Neural crest cell (in vitro differentiated cells): Measurements from ENCODE around the gene FBXO30. TPM values are rescaled to one million over a fixed set of nuclear protein-coding genes. Genes with fewer than 3 reads are reported as not detected.

ENCODE experiments used
- DNase-seq: peaks from one replicate; pipeline ENCODE4 v3.0.0; 2021; ENCODE audit warnings: low read depth, mixed read lengths, low spot score
- H3K27ac Mint-ChIP-seq: one replicate; pipeline ENCODE4 v1.8.0; 2021; ENCODE audit warnings: mild to moderate bottlenecking, mixed read lengths; ENCODE audit not compliant: unreplicated experiment
- H3K27me3 Mint-ChIP-seq: 2 replicates; pipeline ENCODE4 v1.8.0; 2021; ENCODE audit warnings: low read depth, mild to moderate bottlenecking, mixed read lengths
- H3K36me3 Mint-ChIP-seq: 2 replicates; pipeline ENCODE4 v1.8.0; 2021; ENCODE audit warnings: low read depth, mild to moderate bottlenecking, mixed read lengths
- H3K4me1 Mint-ChIP-seq: 2 replicates; pipeline ENCODE4 v1.8.0; 2021; ENCODE audit warnings: mixed read lengths
- H3K4me3 Mint-ChIP-seq: one replicate; pipeline ENCODE4 v1.8.0; 2021; ENCODE audit warnings: mild to moderate bottlenecking, mixed read lengths
- H3K9me3 Mint-ChIP-seq: 2 replicates; pipeline ENCODE4 v1.8.0; 2021; ENCODE audit warnings: mixed read lengths
- total RNA-seq: library from RNA; stranded (reverse); gene quantifications from 2 replicates; pipeline ENCODE4 v1.2.1, GENCODE V29; 2021
- TF ChIP-seq, protein P1 (sequence below): fragments of 200-600 bp; sonication (generic); conservative IDR thresholded peaks from 2 replicates; pipeline ENCODE4 v1.5.0; 2021; ENCODE audit warnings: antibody characterized with exemption, mild to moderate bottlenecking

Gene FBXO30
- total RNA-seq, 1 donor from 2014 or later = 12.3 TPM

DNA sequence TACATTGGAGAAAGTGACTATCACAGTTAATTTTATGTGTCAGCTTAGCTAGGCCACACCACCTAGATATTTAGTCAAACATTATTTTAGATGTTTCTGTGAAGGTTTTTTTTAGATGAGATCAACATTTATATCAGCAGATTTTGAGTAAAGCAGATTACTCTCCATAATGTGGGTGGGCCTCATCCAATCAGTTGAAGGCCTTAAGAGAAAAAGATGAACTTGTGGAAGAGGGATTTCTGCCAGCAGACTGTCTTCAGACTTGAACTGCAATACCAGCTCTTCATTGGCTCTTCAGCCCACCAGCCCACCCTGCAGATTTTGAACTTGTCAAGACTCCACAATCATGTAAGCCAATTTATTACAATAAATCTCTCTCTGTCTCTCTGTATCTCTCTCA lies 25.1 kb upstream of the FBXO30 start:
- Mint-ChIP-seq H3K27ac (no peak overlapping the region), H3K27me3 (no peaks in the 10 kb centered on the region), H3K9me3 (no peaks in the 10 kb centered on the region), H3K36me3 (peaks cover 2% of the 10 kb centered on the region), H3K4me1 (no peaks in the 10 kb centered on the region), H3K4me3 (no peak overlapping the region)
- no peak for DNase-seq
- TF ChIP-seq, protein P1, sequence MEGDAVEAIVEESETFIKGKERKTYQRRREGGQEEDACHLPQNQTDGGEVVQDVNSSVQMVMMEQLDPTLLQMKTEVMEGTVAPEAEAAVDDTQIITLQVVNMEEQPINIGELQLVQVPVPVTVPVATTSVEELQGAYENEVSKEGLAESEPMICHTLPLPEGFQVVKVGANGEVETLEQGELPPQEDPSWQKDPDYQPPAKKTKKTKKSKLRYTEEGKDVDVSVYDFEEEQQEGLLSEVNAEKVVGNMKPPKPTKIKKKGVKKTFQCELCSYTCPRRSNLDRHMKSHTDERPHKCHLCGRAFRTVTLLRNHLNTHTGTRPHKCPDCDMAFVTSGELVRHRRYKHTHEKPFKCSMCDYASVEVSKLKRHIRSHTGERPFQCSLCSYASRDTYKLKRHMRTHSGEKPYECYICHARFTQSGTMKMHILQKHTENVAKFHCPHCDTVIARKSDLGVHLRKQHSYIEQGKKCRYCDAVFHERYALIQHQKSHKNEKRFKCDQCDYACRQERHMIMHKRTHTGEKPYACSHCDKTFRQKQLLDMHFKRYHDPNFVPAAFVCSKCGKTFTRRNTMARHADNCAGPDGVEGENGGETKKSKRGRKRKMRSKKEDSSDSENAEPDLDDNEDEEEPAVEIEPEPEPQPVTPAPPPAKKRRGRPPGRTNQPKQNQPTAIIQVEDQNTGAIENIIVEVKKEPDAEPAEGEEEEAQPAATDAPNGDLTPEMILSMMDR = no peak

- no peaks in the 10 kb centered on the region for H3K4me1 Mint-ChIP-seq
- no peaks in the 10 kb centered on the region for H3K27me3 Mint-ChIP-seq
- H3K4me3 Mint-ChIP-seq = no peak overlapping the region
- no peaks in the 10 kb centered on the region for H3K9me3 Mint-ChIP-seq
- H3K36me3 Mint-ChIP-seq = peaks cover 2% of the 10 kb centered on the region
- TF ChIP-seq, protein P1 = no peak
- no peak for DNase-seq
- no peak overlapping the region for H3K27ac Mint-ChIP-seq
These were observed 23.7 kb upstream of the FBXO30 start for GRCh38 chr6:145838305-145838704.

DNA sequence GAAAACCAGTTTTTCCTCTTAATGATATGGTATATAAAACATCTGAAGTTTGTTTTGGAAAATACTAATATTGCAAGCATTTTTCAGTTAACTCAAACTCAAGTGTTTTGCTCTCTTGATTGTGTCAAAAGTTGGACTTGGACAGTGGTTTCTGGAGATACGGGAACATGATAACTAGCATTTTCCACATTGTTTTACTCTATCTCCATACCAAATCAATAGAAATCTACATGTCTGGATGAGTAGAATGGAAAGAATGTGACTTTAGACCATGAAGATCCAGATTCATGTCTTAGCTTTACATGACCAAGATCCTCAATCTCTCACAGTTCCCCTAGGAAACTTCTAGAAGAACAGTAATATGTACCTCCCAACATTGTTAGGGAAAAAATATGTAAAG lies 22.2 kb upstream of the FBXO30 start:
- H3K36me3 Mint-ChIP-seq = no peaks in the 10 kb centered on the region
- H3K9me3 Mint-ChIP-seq = no peaks in the 10 kb centered on the region
- TF ChIP-seq, protein P1 = no peak
- H3K27ac Mint-ChIP-seq = no peak overlapping the region
- no peak for DNase-seq
- no peaks in the 10 kb centered on the region for H3K27me3 Mint-ChIP-seq
- no peaks in the 10 kb centered on the region for H3K4me1 Mint-ChIP-seq
- no peak overlapping the region for H3K4me3 Mint-ChIP-seq

GRCh38 chr6:145836170-145836569 lies 21.6 kb upstream of the FBXO30 start:
- Mint-ChIP-seq H3K4me1 (no peaks in the 10 kb centered on the region), H3K9me3 (no peaks in the 10 kb centered on the region), H3K4me3 (no peak overlapping the region), H3K27me3 (no peaks in the 10 kb centered on the region), H3K36me3 (no peaks in the 10 kb centered on the region), H3K27ac (no peak overlapping the region)
- TF ChIP-seq, protein P1 = no peak
- DNase-seq = no peak

GRCh38 chr6:145830612-145831011 lies 16.0 kb upstream of the FBXO30 start:
- Mint-ChIP-seq H3K27me3 (no peaks in the 10 kb centered on the region), H3K27ac (no peak overlapping the region), H3K4me3 (no peak overlapping the region), H3K36me3 (no peaks in the 10 kb centered on the region), H3K9me3 (no peaks in the 10 kb centered on the region), H3K4me1 (no peaks in the 10 kb centered on the region)
- TF ChIP-seq, protein P1 = no peak
- no peak for DNase-seq

GRCh38 chr6:145829950-145830349 lies 15.4 kb upstream of the FBXO30 start:
- no peak for DNase-seq
- Mint-ChIP-seq H3K4me1 (no peaks in the 10 kb centered on the region), H3K27me3 (no peaks in the 10 kb centered on the region), H3K27ac (no peak overlapping the region), H3K36me3 (no peaks in the 10 kb centered on the region), H3K9me3 (no peaks in the 10 kb centered on the region), H3K4me3 (no peak overlapping the region)
- TF ChIP-seq, protein P1 = no peak
